HEK293 (cell line): Measurements from ENCODE around the gene TCF7L2.
"Not testable (repeated sequence)": the region's sequence is repeated elsewhere in the genome, so short reads cannot be mapped to it uniquely, and the experiment has no call there.

Experiments used
- CTCF ChIA-PET: fragments of 350-600 bp; formaldehyde crosslinking; extraction: SDS; loops from one replicate; lab custom pipeline; 2021; ENCODE audit warnings: antibody characterized with exemption; lab: Yijun Ruan, JAX
- POLR2A ChIA-PET: fragments of 300-600 bp; formaldehyde crosslinking; extraction: SDS; loops from one replicate; lab custom pipeline; 2020; ENCODE audit warnings: antibody characterized with exemption, inconsistent platforms; lab: Yijun Ruan, JAX
- H3K27ac ChIP-seq: fragments of 200-500 bp; sonication (Bioruptor generic); 2 replicates; pipeline ENCODE4 v1.5.1; 2014; ENCODE audit warnings: low read depth, low read length, control low read depth, inconsistent platforms; ENCODE audit errors: extremely low read depth
- H3K36me3 ChIP-seq, 2 experiments: fragments of 200-500 bp in 1 of 2; sonication (Bioruptor generic) in 1 of 2; 1 replicate in 1 of 2; 2 replicates in 1 of 2; pipeline ENCODE4 v1.5.1; 2014 to 2017; ENCODE audit warnings: inconsistent platforms in 2 of 2, low read length in 2 of 2; ENCODE audit not compliant: control insufficient read depth in 2 of 2, insufficient read depth in 1 of 2
- H3K4me1 ChIP-seq: fragments of 200-500 bp; sonication (Bioruptor generic); 2 replicates; pipeline ENCODE4 v1.5.1; 2014; ENCODE audit warnings: mild to moderate bottlenecking, low read length, inconsistent platforms; ENCODE audit not compliant: control insufficient read depth, insufficient read depth
- H3K4me3 ChIP-seq: 2 replicates; pipeline ENCODE4 v1.5.1; 2011; ENCODE audit warnings: low read depth, mild to moderate bottlenecking, control low read depth, low read length, moderate library complexity
- H3K9me3 ChIP-seq: fragments of 200-500 bp; sonication (Bioruptor generic); 2 replicates; pipeline ENCODE4 v1.5.1; 2014; ENCODE audit warnings: low read depth, low read length, inconsistent platforms; ENCODE audit not compliant: control insufficient read depth, insufficient read depth
- MYNN ChIP-seq: fragments of 450-650 bp; formaldehyde crosslinking; IDR thresholded peaks from 2 replicates; pipeline ENCODE4 v1.5.1; 2016; ENCODE audit warnings: missing biosample characterization, missing genetic modification characterization, borderline replicate concordance
- OVOL3 ChIP-seq: fragments of 450-650 bp; formaldehyde crosslinking; IDR thresholded peaks from 2 replicates; pipeline ENCODE4 v1.5.1; 2016; ENCODE audit warnings: missing biosample characterization, missing genetic modification characterization
- RBAK ChIP-seq: fragments of 450-650 bp; formaldehyde crosslinking; IDR thresholded peaks from 2 replicates; pipeline ENCODE4 v1.5.1; 2016; ENCODE audit warnings: missing biosample characterization, missing genetic modification characterization
- SP3 ChIP-seq: fragments of 450-650 bp; formaldehyde crosslinking; IDR thresholded peaks from 2 replicates; pipeline ENCODE4 v1.5.1; 2016; ENCODE audit warnings: missing biosample characterization, missing genetic modification characterization
- ZNF10 ChIP-seq: fragments of 450-650 bp; formaldehyde crosslinking; IDR thresholded peaks from 2 replicates; pipeline ENCODE4 v1.5.1; 2017; ENCODE audit warnings: missing biosample characterization, missing genetic modification characterization
- ZNF114 ChIP-seq: fragments of 450-650 bp; formaldehyde crosslinking; IDR thresholded peaks from 2 replicates; pipeline ENCODE4 v1.5.0; 2017; ENCODE audit warnings: missing biosample characterization, missing genetic modification characterization
- ZNF146 ChIP-seq: fragments of 450-650 bp; formaldehyde crosslinking; IDR thresholded peaks from 2 replicates; pipeline ENCODE4 v1.5.1; 2016; ENCODE audit warnings: missing biosample characterization, missing genetic modification characterization
- ZNF239 ChIP-seq: fragments of 450-650 bp; formaldehyde crosslinking; IDR thresholded peaks from 2 replicates; pipeline ENCODE4 v1.5.1; 2016; ENCODE audit warnings: missing biosample characterization, missing genetic modification characterization
- ZNF529 ChIP-seq: fragments of 450-650 bp; formaldehyde crosslinking; IDR thresholded peaks from 2 replicates; pipeline ENCODE4 v1.5.1; 2017; ENCODE audit warnings: missing genetic modification characterization, missing biosample characterization; ENCODE audit not compliant: insufficient replicate concordance
- ZNF664 ChIP-seq: fragments of 450-650 bp; formaldehyde crosslinking; IDR thresholded peaks from 2 replicates; pipeline ENCODE4 v1.5.1; 2016; ENCODE audit warnings: missing biosample characterization, missing genetic modification characterization
- ZSCAN23 ChIP-seq: fragments of 450-650 bp; formaldehyde crosslinking; IDR thresholded peaks from 2 replicates; pipeline ENCODE4 v1.5.1; 2016; ENCODE audit warnings: missing biosample characterization, missing genetic modification characterization
- TF ChIP-seq, protein P1 (sequence below): fragments of 450-650 bp; formaldehyde crosslinking; IDR thresholded peaks from 2 replicates; pipeline ENCODE4 v1.5.0; 2017; ENCODE audit warnings: missing biosample characterization, missing genetic modification characterization, borderline replicate concordance
- TF ChIP-seq, protein P2 (sequence below): fragments of 450-650 bp; formaldehyde crosslinking; IDR thresholded peaks from 2 replicates; pipeline ENCODE4 v1.5.1; 2016; ENCODE audit warnings: missing biosample characterization, missing genetic modification characterization
- TF ChIP-seq, protein P3 (sequence below): fragments of 450-650 bp; formaldehyde crosslinking; IDR thresholded peaks from 2 replicates; pipeline ENCODE4 v1.5.1; 2016; ENCODE audit warnings: missing biosample characterization, missing genetic modification characterization, low read depth
- TF ChIP-seq, protein P4 (sequence below): fragments of 450-650 bp; formaldehyde crosslinking; IDR thresholded peaks from 2 replicates; pipeline ENCODE4 v1.5.1; 2016; ENCODE audit warnings: missing biosample characterization, missing genetic modification characterization
- TF ChIP-seq, protein P5 (sequence below): fragments of 450-650 bp; formaldehyde crosslinking; conservative IDR thresholded peaks from 2 replicates; pipeline ENCODE4 v1.5.1; 2016; ENCODE audit warnings: low read depth, missing biosample characterization, missing genetic modification characterization
- TF ChIP-seq, protein P6 (sequence below): fragments of 450-650 bp; formaldehyde crosslinking; optimal IDR thresholded peaks from 2 replicates; pipeline ENCODE3; 2016; ENCODE audit warnings: missing biosample characterization, mild to moderate bottlenecking, missing genetic modification characterization

TCF7L2 gene

DNA sequence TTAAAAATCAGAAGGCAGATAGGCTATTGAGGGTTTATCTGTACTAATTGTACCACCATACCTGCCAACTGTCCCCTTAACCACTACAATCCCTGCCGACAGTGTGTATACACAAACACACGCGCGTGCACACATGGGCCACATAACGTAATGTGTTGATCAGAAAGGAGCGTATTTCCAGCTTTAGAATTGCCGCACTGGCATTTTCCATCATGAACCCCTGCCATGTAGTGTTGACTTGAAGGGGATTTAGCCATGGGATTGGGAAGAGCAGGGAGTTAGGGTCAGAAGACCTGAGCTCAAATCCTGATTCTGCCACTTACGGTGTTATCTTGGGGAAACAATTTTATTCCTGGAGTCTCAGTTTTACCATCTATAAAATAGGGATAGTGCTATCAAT is 158.9 kb downstream of the TCF7L2 start (continued):
- TF ChIP-seq, protein P1, sequence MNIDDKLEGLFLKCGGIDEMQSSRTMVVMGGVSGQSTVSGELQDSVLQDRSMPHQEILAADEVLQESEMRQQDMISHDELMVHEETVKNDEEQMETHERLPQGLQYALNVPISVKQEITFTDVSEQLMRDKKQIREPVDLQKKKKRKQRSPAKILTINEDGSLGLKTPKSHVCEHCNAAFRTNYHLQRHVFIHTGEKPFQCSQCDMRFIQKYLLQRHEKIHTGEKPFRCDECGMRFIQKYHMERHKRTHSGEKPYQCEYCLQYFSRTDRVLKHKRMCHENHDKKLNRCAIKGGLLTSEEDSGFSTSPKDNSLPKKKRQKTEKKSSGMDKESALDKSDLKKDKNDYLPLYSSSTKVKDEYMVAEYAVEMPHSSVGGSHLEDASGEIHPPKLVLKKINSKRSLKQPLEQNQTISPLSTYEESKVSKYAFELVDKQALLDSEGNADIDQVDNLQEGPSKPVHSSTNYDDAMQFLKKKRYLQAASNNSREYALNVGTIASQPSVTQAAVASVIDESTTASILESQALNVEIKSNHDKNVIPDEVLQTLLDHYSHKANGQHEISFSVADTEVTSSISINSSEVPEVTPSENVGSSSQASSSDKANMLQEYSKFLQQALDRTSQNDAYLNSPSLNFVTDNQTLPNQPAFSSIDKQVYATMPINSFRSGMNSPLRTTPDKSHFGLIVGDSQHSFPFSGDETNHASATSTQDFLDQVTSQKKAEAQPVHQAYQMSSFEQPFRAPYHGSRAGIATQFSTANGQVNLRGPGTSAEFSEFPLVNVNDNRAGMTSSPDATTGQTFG (tag by site-specific recombination): no peak
- TF ChIP-seq MYNN (no peak), ZNF146 (tag by site-specific recombination) (no peak), ZSCAN23 (tag by site-specific recombination) (no peak), ZNF529 (tag by site-specific recombination) (no peak)
- TF ChIP-seq, protein P2, sequence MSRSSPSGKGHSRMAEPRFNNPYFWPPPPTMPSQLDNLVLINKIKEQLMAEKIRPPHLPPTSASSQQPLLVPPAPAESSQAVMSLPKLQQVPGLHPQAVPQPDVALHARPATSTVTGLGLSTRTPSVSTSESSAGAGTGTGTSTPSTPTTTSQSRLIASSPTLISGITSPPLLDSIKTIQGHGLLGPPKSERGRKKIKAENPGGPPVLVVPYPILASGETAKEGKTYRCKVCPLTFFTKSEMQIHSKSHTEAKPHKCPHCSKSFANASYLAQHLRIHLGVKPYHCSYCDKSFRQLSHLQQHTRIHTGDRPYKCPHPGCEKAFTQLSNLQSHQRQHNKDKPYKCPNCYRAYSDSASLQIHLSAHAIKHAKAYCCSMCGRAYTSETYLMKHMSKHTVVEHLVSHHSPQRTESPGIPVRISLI: no peak
- TF ChIP-seq, protein P3, sequence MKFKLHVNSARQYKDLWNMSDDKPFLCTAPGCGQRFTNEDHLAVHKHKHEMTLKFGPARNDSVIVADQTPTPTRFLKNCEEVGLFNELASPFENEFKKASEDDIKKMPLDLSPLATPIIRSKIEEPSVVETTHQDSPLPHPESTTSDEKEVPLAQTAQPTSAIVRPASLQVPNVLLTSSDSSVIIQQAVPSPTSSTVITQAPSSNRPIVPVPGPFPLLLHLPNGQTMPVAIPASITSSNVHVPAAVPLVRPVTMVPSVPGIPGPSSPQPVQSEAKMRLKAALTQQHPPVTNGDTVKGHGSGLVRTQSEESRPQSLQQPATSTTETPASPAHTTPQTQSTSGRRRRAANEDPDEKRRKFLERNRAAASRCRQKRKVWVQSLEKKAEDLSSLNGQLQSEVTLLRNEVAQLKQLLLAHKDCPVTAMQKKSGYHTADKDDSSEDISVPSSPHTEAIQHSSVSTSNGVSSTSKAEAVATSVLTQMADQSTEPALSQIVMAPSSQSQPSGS: no peak

DNA sequence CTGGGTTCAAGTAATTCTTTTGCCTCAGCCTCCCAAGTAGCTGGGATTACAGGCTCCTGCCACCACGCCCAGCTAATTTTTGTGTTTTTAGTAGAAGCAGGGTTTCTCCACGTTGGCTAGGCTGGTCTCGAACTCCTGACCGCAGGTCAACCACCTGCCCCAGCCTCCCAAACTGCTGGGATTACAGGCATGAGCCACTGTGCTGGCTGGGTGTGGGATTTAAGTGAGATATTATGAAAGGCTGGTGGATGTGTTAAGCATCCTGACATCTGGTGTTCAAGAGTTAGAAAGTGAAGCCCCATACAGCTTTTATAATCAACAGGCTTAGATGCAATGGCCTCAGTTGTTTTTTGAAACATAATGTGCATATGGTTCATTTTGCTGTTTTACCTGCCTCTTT is 159.4 kb downstream of the TCF7L2 start:
- H3K9me3 ChIP-seq, H3K4me1 ChIP-seq, H3K4me3 ChIP-seq, H3K27ac ChIP-seq, H3K36me3 ChIP-seq, POLR2A ChIA-PET: not testable (repeated sequence)
- peak; percentile 93 for TF ChIP-seq ZNF664 (tag by site-specific recombination)
- CTCF ChIA-PET: interaction anchor here (0.6 to 1.8 kb wide), 5 partner anchors 16 to 413 kb away, joined by 3 to 9 read pairs (median 4); no protein-coding TSS in a partner anchor

DNA sequence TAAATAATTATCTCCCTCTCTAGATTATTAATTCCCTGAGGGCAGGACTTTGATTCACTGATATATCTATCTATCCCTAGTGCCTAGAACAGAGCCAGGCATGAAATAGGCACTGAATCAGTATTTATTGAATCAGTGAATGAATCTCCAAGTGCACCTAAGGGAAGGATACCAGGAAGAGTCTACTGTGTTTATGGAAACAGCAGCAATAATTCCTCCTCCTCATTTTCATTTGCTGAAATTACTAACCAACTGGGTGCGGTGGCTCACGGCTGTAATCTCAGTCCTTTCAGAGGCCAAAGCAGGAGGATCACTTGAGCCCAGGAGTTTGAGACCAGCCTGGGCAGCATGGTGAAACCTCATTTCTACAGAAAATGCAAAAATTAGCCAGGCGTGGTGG is 161.2 kb downstream of the TCF7L2 start:
- ChIA-PET POLR2A (no interaction called here), CTCF (interaction anchor here (0.7 to 1.3 kb wide), 3 partner anchors 12 to 1684 kb away, joined by 3 to 7 read pairs (median 3); no protein-coding TSS in a partner anchor)
- TF ChIP-seq ZNF529 (tag by site-specific recombination) (no peak), ZNF239 (tag by site-specific recombination) (no peak), RBAK (tag by site-specific recombination) (no peak), ZNF114 (no peak), ZNF10 (tag by site-specific recombination) (no peak), SP3 (tag by site-specific recombination) (no peak), OVOL3 (tag by site-specific recombination) (no peak)
- TF ChIP-seq, protein P4, sequence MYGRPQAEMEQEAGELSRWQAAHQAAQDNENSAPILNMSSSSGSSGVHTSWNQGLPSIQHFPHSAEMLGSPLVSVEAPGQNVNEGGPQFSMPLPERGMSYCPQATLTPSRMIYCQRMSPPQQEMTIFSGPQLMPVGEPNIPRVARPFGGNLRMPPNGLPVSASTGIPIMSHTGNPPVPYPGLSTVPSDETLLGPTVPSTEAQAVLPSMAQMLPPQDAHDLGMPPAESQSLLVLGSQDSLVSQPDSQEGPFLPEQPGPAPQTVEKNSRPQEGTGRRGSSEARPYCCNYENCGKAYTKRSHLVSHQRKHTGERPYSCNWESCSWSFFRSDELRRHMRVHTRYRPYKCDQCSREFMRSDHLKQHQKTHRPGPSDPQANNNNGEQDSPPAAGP: no peak
- TF ChIP-seq, protein P5, sequence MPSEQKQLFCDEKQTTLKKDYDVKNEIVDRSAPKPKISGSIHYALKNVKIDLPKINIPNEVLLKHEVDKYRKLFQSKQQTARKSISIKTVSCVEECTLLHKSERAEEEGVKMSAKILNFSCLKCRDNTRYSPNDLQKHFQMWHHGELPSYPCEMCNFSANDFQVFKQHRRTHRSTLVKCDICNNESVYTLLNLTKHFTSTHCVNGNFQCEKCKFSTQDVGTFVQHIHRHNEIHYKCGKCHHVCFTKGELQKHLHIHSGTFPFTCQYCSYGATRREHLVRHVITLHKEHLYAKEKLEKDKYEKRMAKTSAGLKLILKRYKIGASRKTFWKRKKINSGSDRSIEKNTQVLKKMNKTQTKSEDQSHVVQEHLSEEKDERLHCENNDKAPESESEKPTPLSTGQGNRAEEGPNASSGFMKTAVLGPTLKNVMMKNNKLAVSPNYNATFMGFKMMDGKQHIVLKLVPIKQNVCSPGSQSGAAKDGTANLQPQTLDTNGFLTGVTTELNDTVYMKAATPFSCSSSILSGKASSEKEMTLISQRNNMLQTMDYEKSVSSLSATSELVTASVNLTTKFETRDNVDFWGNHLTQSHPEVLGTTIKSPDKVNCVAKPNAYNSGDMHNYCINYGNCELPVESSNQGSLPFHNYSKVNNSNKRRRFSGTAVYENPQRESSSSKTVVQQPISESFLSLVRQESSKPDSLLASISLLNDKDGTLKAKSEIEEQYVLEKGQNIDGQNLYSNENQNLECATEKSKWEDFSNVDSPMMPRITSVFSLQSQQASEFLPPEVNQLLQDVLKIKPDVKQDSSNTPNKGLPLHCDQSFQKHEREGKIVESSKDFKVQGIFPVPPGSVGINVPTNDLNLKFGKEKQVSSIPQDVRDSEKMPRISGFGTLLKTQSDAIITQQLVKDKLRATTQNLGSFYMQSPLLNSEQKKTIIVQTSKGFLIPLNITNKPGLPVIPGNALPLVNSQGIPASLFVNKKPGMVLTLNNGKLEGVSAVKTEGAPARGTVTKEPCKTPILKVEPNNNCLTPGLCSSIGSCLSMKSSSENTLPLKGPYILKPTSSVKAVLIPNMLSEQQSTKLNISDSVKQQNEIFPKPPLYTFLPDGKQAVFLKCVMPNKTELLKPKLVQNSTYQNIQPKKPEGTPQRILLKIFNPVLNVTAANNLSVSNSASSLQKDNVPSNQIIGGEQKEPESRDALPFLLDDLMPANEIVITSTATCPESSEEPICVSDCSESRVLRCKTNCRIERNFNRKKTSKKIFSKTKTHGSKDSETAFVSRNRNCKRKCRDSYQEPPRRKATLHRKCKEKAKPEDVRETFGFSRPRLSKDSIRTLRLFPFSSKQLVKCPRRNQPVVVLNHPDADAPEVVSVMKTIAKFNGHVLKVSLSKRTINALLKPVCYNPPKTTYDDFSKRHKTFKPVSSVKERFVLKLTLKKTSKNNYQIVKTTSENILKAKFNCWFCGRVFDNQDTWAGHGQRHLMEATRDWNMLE (tag by site-specific recombination): no peak
- TF ChIP-seq, protein P6, sequence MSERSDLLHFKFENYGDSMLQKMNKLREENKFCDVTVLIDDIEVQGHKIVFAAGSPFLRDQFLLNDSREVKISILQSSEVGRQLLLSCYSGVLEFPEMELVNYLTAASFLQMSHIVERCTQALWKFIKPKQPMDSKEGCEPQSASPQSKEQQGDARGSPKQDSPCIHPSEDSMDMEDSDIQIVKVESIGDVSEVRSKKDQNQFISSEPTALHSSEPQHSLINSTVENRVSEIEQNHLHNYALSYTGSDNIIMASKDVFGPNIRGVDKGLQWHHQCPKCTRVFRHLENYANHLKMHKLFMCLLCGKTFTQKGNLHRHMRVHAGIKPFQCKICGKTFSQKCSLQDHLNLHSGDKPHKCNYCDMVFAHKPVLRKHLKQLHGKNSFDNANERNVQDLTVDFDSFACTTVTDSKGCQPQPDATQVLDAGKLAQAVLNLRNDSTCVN: no peak
- Histone ChIP-seq H3K36me3 (no peaks in the 10 kb centered on the region), H3K4me1 (peaks cover 3% of the 10 kb centered on the region; the same call in 1 of the 2 replicates), H3K9me3 (no peaks in the 10 kb centered on the region), H3K4me3 (no peak overlapping the region), H3K27ac (no peak overlapping the region)
